ENCODE results near the gene LYL1.
A peak's percentile ranks its signal among the peaks of the same experiment; 100 is the strongest.
"Not testable (repeated sequence)": the region's sequence is repeated elsewhere in the genome, so short reads cannot be mapped to it uniquely, and the experiment has no call there.

The LYL1 gene

GRCh38 chr19:13102666-13103580 lies at the start of gene LYL1:
Gene LYL1 (minus strand): TSS chr19:13102858. CDS start chr19:13101171, 1,687 bp downstream.
- DNase-seq (ENCODE audit: low spot score), result peak; percentile 34

GRCh38 chr19:13151605-13152355 lies 49.1 kb upstream of the LYL1 start:
- peak; percentile 98 for DNase-seq (ENCODE audit: low spot score)

- peak; percentile 25 for DNase-seq (ENCODE audit: low spot score)
These were observed 48.4 kb upstream of the LYL1 start for GRCh38 chr19:13150931-13151604.

- peak; percentile 96 for DNase-seq (ENCODE audit: low spot score)
These were observed 47.7 kb upstream of the LYL1 start, which contains the start of the genes IER2 and STX10 for GRCh38 chr19:13150187-13150930. Gene IER2 (plus strand): TSS chr19:13150411. CDS start chr19:13153187, 2,776 bp downstream. Gene STX10 (minus strand): TSS chr19:13150375. CDS start chr19:13150173, 202 bp downstream.

GRCh38 chr19:13149628-13150186 lies 47.0 kb upstream of the LYL1 start:
- DNase-seq (ENCODE audit: low spot score), result peak; percentile 64

GRCh38 chr19:13149173-13149627 lies 46.5 kb upstream of the LYL1 start:
- not testable (repeated sequence) for DNase-seq (ENCODE audit: low spot score)

- DNase-seq (ENCODE audit: low spot score), result no peak
These were observed 44.3 kb upstream of the LYL1 start for GRCh38 chr19:13146763-13147563.

- no peak for DNase-seq (ENCODE audit: low spot score)
These were observed 37.1 kb upstream of the LYL1 start for GRCh38 chr19:13139633-13140311.

- no peak for DNase-seq (ENCODE audit: low spot score)
These were observed 36.2 kb upstream of the LYL1 start for GRCh38 chr19:13138916-13139198.

GRCh38 chr19:13138171-13138915 lies 35.7 kb upstream of the LYL1 start:
- no peak for DNase-seq (ENCODE audit: low spot score)

- no peak for DNase-seq (ENCODE audit: low spot score)
These were observed 34.7 kb upstream of the LYL1 start for GRCh38 chr19:13137290-13137794.

GRCh38 chr19:13135068-13136062 lies 32.7 kb upstream of the LYL1 start:
- DNase-seq (ENCODE audit: low spot score), result no peak

GRCh38 chr19:13134626-13135025 lies 32.0 kb upstream of the LYL1 start:
- DNase-seq (ENCODE audit: low spot score), result no peak

GRCh38 chr19:13133241-13133870 lies 30.7 kb upstream of the LYL1 start:
- no peak for DNase-seq (ENCODE audit: low spot score)

- DNase-seq (ENCODE audit: low spot score), result no peak
These were observed 30.0 kb upstream of the LYL1 start for GRCh38 chr19:13132471-13133180.

GRCh38 chr19:13130886-13131490 lies 28.3 kb upstream of the LYL1 start:
- no peak for DNase-seq (ENCODE audit: low spot score)

All from SW480 (cell line).